ENCODE measurements around the gene REP15.

REP15 gene

GRCh38 chr12:27680619-27681018 lies 15.6 kb upstream of the REP15 start:
- H3K4me3 ChIP-seq (ENCODE audit: low read depth, low read length): no peak overlapping the region
- no peak for TF ChIP-seq CTCF (IDR thresholded peaks at IDR 0.05; ENCODE audit: insufficient read depth, low read depth, low read length, missing control alignments)
- DNase-seq (ENCODE audit: low read depth): no peak

- DNase-seq (ENCODE audit: low read depth): no peak
- TF ChIP-seq CTCF (IDR thresholded peaks at IDR 0.05; ENCODE audit: insufficient read depth, low read depth, low read length, missing control alignments): no peak
- H3K4me3 ChIP-seq (ENCODE audit: low read depth, low read length): no peak overlapping the region
These were observed 13.7 kb upstream of the REP15 start for GRCh38 chr12:27682534-27682933.

GRCh38 chr12:27685274-27685673 lies 11.0 kb upstream of the REP15 start:
- DNase-seq (ENCODE audit: low read depth): no peak
- no peak for TF ChIP-seq CTCF (IDR thresholded peaks at IDR 0.05; ENCODE audit: insufficient read depth, low read depth, low read length, missing control alignments)
- no peak overlapping the region for H3K4me3 ChIP-seq (ENCODE audit: low read depth, low read length)

DNA sequence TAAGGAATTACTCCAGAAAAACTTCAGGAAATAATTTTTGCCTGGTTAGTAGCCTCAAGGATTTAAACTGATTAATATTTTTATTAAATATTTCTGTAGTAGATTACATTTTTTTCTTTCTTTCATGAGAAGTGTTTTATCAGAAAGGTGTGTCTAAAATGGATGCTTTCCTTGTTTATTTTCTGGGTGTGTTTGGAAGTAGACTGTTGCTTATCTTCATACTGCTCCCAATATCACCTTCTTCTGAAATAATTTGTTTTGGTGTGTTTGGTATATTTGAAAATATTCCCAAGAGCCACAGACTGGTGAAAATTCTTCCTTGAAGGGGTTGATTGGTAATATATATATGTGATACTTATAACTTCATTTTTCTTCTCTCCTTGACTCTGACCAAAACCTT lies 10.1 kb upstream of the REP15 start:
- DNase-seq (ENCODE audit: low read depth): no peak
- no peak overlapping the region for H3K4me3 ChIP-seq (ENCODE audit: low read depth, low read length)
- no peak for TF ChIP-seq CTCF (IDR thresholded peaks at IDR 0.05; ENCODE audit: insufficient read depth, low read depth, low read length, missing control alignments)

GRCh38 chr12:27688671-27689070 lies 7.6 kb upstream of the REP15 start:
- DNase-seq (ENCODE audit: low read depth): no peak
- H3K4me3 ChIP-seq (ENCODE audit: low read depth, low read length): no peak overlapping the region
- no peak for TF ChIP-seq CTCF (IDR thresholded peaks at IDR 0.05; ENCODE audit: insufficient read depth, low read depth, low read length, missing control alignments)

DNA sequence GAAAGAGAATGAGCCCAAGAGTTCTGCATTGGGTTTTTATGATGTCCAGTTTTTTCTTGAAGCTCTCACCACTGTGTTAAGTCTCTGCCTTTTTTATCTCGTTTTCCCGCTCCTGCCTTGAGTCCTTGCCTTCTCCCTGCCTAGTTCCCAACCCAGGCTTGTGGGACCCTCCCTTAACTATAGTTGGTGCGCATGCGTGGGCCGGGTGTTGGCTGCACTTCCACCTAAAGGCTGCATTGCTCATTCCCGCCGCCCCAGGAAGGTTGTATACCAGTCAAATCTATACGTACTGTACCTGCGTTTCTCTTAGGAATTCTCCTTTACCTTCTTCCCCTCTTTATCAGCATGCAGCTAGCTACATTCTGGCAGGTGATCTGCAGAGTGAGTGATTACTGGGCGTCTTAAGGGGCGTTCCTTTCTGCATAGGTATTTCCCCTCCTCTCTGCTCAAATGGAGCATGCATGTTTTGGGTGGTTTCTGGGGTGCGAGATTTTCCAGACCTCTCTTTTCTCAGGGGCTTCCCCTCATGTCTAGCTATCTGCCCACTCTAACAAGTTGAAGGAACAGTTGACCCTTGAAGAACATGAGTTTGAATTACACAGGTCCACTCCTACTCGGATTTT lies 6.6 kb upstream of the REP15 start:
- no peak for TF ChIP-seq CTCF (IDR thresholded peaks at IDR 0.05; ENCODE audit: insufficient read depth, low read depth, low read length, missing control alignments)
- no peak overlapping the region for H3K4me3 ChIP-seq (ENCODE audit: low read depth, low read length)
- no peak for DNase-seq (ENCODE audit: low read depth)

- DNase-seq (ENCODE audit: low read depth): no peak
- H3K4me3 ChIP-seq (ENCODE audit: low read depth, low read length): no peak overlapping the region
- TF ChIP-seq CTCF (IDR thresholded peaks at IDR 0.05; ENCODE audit: insufficient read depth, low read depth, low read length, missing control alignments): no peak
These were observed 2.8 kb upstream of the REP15 start for GRCh38 chr12:27693403-27693802.

All from GM12865 (cell line).